ENCODE results near the gene S100A12. TPM values are rescaled to one million over a fixed set of nuclear protein-coding genes. Genes with fewer than 3 reads are reported as not detected.

Gene S100A12
- total RNA-seq, 2 experiments from 2014 or later: not detected

GRCh38 chr1:153394391-153394790, 19.0 kb upstream of the S100A12 start:
- Mint-ChIP-seq H3K27ac (no peak overlapping the region), H3K27me3 (ENCODE audit: low read depth) (peaks cover 8% of the 10 kb centered on the region), H3K4me1 (ENCODE audit: low read depth) (no peaks in the 10 kb centered on the region), H3K9me3 (no peaks in the 10 kb centered on the region), H3K4me3 (no peak overlapping the region), H3K36me3 (ENCODE audit: low read depth) (no peaks in the 10 kb centered on the region)
- DNase-seq: no peak
- CTCF ChIA-PET: interaction anchor here (1.6 kb wide), 1 partner anchor 101 kb away, joined by 4 read pairs; no protein-coding TSS in a partner anchor
- intact Hi-C loops (cut with micrococcal nuclease): no loop called here

GRCh38 chr1:153393926-153394325, 18.5 kb upstream of the S100A12 start:
- Mint-ChIP-seq H3K27ac (no peak overlapping the region), H3K4me3 (no peak overlapping the region), H3K4me1 (ENCODE audit: low read depth) (no peaks in the 10 kb centered on the region), H3K9me3 (no peaks in the 10 kb centered on the region), H3K36me3 (ENCODE audit: low read depth) (no peaks in the 10 kb centered on the region), H3K27me3 (ENCODE audit: low read depth) (peaks cover 8% of the 10 kb centered on the region)
- DNase-seq: no peak
- CTCF ChIA-PET: interaction anchor here (1.6 kb wide), 1 partner anchor 101 kb away, joined by 4 read pairs; no protein-coding TSS in a partner anchor
- intact Hi-C loops (cut with micrococcal nuclease): no loop called here

GRCh38 chr1:153392822-153393221, 17.4 kb upstream of the S100A12 start:
- Mint-ChIP-seq H3K9me3 (no peaks in the 10 kb centered on the region), H3K4me1 (ENCODE audit: low read depth) (no peaks in the 10 kb centered on the region), H3K4me3 (no peak overlapping the region), H3K27me3 (ENCODE audit: low read depth) (peaks cover 8% of the 10 kb centered on the region), H3K36me3 (ENCODE audit: low read depth) (no peaks in the 10 kb centered on the region), H3K27ac (no peak overlapping the region)
- intact Hi-C loops (cut with micrococcal nuclease): no loop called here
- no peak for DNase-seq
- CTCF ChIA-PET: interaction anchor here (1.2 to 1.6 kb wide), 2 partner anchors 92 to 102 kb away, joined by 4 read pairs; no protein-coding TSS in a partner anchor

- Mint-ChIP-seq H3K27ac (no peak overlapping the region), H3K27me3 (ENCODE audit: low read depth) (peaks cover 8% of the 10 kb centered on the region), H3K9me3 (no peaks in the 10 kb centered on the region), H3K36me3 (ENCODE audit: low read depth) (no peaks in the 10 kb centered on the region), H3K4me1 (ENCODE audit: low read depth) (no peaks in the 10 kb centered on the region), H3K4me3 (no peak overlapping the region)
- intact Hi-C loops (cut with micrococcal nuclease): no loop called here
- DNase-seq: no peak
- CTCF ChIA-PET: interaction anchor here (1.2 kb wide), 1 partner anchor 92 kb away, joined by 4 read pairs; no protein-coding TSS in a partner anchor
Measured at GRCh38 chr1:153392258-153392657, 16.8 kb upstream of the S100A12 start.

- no peaks in the 10 kb centered on the region for H3K9me3 Mint-ChIP-seq
- DNase-seq: no peak
- H3K27ac Mint-ChIP-seq: no peak within 1 kb of the TSS
- no peaks in the 10 kb centered on the region for H3K4me1 Mint-ChIP-seq (ENCODE audit: low read depth)
- H3K4me3 Mint-ChIP-seq: no peak within 1 kb of the TSS
- intact Hi-C loops (cut with micrococcal nuclease): no loop called here
- CTCF ChIA-PET: no interaction called here
- H3K36me3 Mint-ChIP-seq (ENCODE audit: low read depth): no peaks in the 10 kb centered on the region
- H3K27me3 Mint-ChIP-seq (ENCODE audit: low read depth): peaks cover 8% of the 10 kb centered on the region
Measured at GRCh38 chr1:153390938-153391710, 15.7 kb upstream of the S100A12 start, which contains the start of gene S100A8. Gene S100A8, minus strand, starts transcription at chr1:153391073. Its CDS starts 538 bp downstream, at chr1:153390535.

GRCh38 chr1:153389973-153390879, 14.8 kb upstream of the S100A12 start:
- H3K4me3 Mint-ChIP-seq: no peak overlapping the region
- H3K4me1 Mint-ChIP-seq (ENCODE audit: low read depth): no peaks in the 10 kb centered on the region
- no peak for DNase-seq
- peaks cover 8% of the 10 kb centered on the region for H3K27me3 Mint-ChIP-seq (ENCODE audit: low read depth)
- CTCF ChIA-PET: no interaction called here
- no peaks in the 10 kb centered on the region for H3K9me3 Mint-ChIP-seq
- intact Hi-C loops (cut with micrococcal nuclease): no loop called here
- H3K27ac Mint-ChIP-seq: no peak overlapping the region
- H3K36me3 Mint-ChIP-seq (ENCODE audit: low read depth): no peaks in the 10 kb centered on the region

GRCh38 chr1:153389401-153389800, 14.0 kb upstream of the S100A12 start:
- Mint-ChIP-seq H3K27ac (no peak overlapping the region), H3K27me3 (ENCODE audit: low read depth) (peaks cover 8% of the 10 kb centered on the region), H3K4me1 (ENCODE audit: low read depth) (no peaks in the 10 kb centered on the region), H3K4me3 (no peak overlapping the region), H3K9me3 (no peaks in the 10 kb centered on the region), H3K36me3 (ENCODE audit: low read depth) (no peaks in the 10 kb centered on the region)
- CTCF ChIA-PET: no interaction called here
- DNase-seq: no peak
- intact Hi-C loops (cut with micrococcal nuclease): no loop called here

GRCh38 chr1:153387785-153388184, 12.4 kb upstream of the S100A12 start:
- DNase-seq: no peak
- Mint-ChIP-seq H3K9me3 (no peaks in the 10 kb centered on the region), H3K4me3 (no peak overlapping the region), H3K27me3 (ENCODE audit: low read depth) (peaks cover 2% of the 10 kb centered on the region), H3K4me1 (ENCODE audit: low read depth) (no peaks in the 10 kb centered on the region), H3K27ac (no peak overlapping the region), H3K36me3 (ENCODE audit: low read depth) (no peaks in the 10 kb centered on the region)
- intact Hi-C loops (cut with micrococcal nuclease): no loop called here
- CTCF ChIA-PET: no interaction called here

- H3K27ac Mint-ChIP-seq: no peak overlapping the region
- no peak overlapping the region for H3K4me3 Mint-ChIP-seq
- CTCF ChIA-PET: no interaction called here
- H3K27me3 Mint-ChIP-seq (ENCODE audit: low read depth): no peaks in the 10 kb centered on the region
- DNase-seq: no peak
- H3K4me1 Mint-ChIP-seq (ENCODE audit: low read depth): no peaks in the 10 kb centered on the region
- no peaks in the 10 kb centered on the region for H3K36me3 Mint-ChIP-seq (ENCODE audit: low read depth)
- intact Hi-C loops (cut with micrococcal nuclease): no loop called here
- no peaks in the 10 kb centered on the region for H3K9me3 Mint-ChIP-seq
Measured at GRCh38 chr1:153387001-153387400, 11.6 kb upstream of the S100A12 start.

- Mint-ChIP-seq H3K36me3 (ENCODE audit: low read depth) (no peaks in the 10 kb centered on the region), H3K4me3 (no peak overlapping the region), H3K27ac (no peak overlapping the region)
Measured at GRCh38 chr1:153386500-153386901, 11.1 kb upstream of the S100A12 start.

GRCh38 chr1:153384958-153385580, 9.6 kb upstream of the S100A12 start:
- CTCF ChIA-PET: no interaction called here
- peaks cover 8% of the 10 kb centered on the region for H3K9me3 Mint-ChIP-seq
- H3K27ac Mint-ChIP-seq: no peak overlapping the region

More at GRCh38 chr1:153386500-153386901, 11.1 kb upstream of the S100A12 start:
- H3K4me1 Mint-ChIP-seq (ENCODE audit: low read depth): no peaks in the 10 kb centered on the region
- CTCF ChIA-PET: no interaction called here
- intact Hi-C loops (cut with micrococcal nuclease): no loop called here
- peaks cover 2% of the 10 kb centered on the region for H3K27me3 Mint-ChIP-seq (ENCODE audit: low read depth)
- H3K9me3 Mint-ChIP-seq: peaks cover 3% of the 10 kb centered on the region
- DNase-seq: no peak

GRCh38 chr1:153380711-153381110, 5.3 kb upstream of the S100A12 start:
- Mint-ChIP-seq H3K27me3 (ENCODE audit: low read depth) (peaks cover 23% of the 10 kb centered on the region), H3K4me1 (ENCODE audit: low read depth) (no peaks in the 10 kb centered on the region), H3K4me3 (no peak overlapping the region), H3K27ac (no peak overlapping the region), H3K9me3 (peaks cover 8% of the 10 kb centered on the region), H3K36me3 (ENCODE audit: low read depth) (no peaks in the 10 kb centered on the region)
- CTCF ChIA-PET: no interaction called here
- DNase-seq: no peak
- intact Hi-C loops (cut with micrococcal nuclease): no loop called here

More at GRCh38 chr1:153384958-153385580, 9.6 kb upstream of the S100A12 start:
- DNase-seq: no peak
- Mint-ChIP-seq H3K36me3 (ENCODE audit: low read depth) (no peaks in the 10 kb centered on the region), H3K4me3 (no peak overlapping the region), H3K27me3 (ENCODE audit: low read depth) (peaks cover 5% of the 10 kb centered on the region), H3K4me1 (ENCODE audit: low read depth) (no peaks in the 10 kb centered on the region)
- intact Hi-C loops (cut with micrococcal nuclease): no loop called here

Data from activated naive CD4-positive, alpha-beta T cell treated with anti-CD3 and anti-CD28 coated beads for 36 hours (primary cell).